ENCODE measurements around the gene GHR. TPM values are rescaled to one million over a fixed set of nuclear protein-coding genes. Genes with fewer than 3 reads are reported as not detected.

The GHR gene
- total RNA-seq, 1 experiment from 2014 or later, result not detected

GRCh38 chr5:42598311-42598710, 175.1 kb downstream of the GHR start:
- Histone ChIP-seq H3K27ac (ENCODE audit: low read depth, low read length, poor library complexity, severe bottlenecking) (no peak overlapping the region), H3K9me3 (ENCODE audit: low read depth, low read length, poor library complexity, severe bottlenecking) (no peaks in the 10 kb centered on the region), H3K4me3 (ENCODE audit: low read depth, low read length, poor library complexity, severe bottlenecking) (no peak overlapping the region), H3K27me3 (replicated peaks; ENCODE audit: insufficient read depth, low read depth, low read length, poor library complexity) (no peaks in the 10 kb centered on the region), H3K4me1 (ENCODE audit: insufficient read depth, low read length, poor library complexity, severe bottlenecking) (no peaks in the 10 kb centered on the region), H3K36me3 (ENCODE audit: insufficient read depth, low read length, poor library complexity, severe bottlenecking) (no peaks in the 10 kb centered on the region)
- ChIA-PET CTCF (no interaction called here), POLR2A (ENCODE audit: low non-redundant PET) (no interaction called here)
- BruUV-seq (replicated peaks), result no TSS peak
- TF ChIP-seq, protein P1, sequence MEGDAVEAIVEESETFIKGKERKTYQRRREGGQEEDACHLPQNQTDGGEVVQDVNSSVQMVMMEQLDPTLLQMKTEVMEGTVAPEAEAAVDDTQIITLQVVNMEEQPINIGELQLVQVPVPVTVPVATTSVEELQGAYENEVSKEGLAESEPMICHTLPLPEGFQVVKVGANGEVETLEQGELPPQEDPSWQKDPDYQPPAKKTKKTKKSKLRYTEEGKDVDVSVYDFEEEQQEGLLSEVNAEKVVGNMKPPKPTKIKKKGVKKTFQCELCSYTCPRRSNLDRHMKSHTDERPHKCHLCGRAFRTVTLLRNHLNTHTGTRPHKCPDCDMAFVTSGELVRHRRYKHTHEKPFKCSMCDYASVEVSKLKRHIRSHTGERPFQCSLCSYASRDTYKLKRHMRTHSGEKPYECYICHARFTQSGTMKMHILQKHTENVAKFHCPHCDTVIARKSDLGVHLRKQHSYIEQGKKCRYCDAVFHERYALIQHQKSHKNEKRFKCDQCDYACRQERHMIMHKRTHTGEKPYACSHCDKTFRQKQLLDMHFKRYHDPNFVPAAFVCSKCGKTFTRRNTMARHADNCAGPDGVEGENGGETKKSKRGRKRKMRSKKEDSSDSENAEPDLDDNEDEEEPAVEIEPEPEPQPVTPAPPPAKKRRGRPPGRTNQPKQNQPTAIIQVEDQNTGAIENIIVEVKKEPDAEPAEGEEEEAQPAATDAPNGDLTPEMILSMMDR (conservative IDR thresholded peaks at IDR 0.05; ENCODE audit: low read depth, low read length), result no peak
- TF ChIP-seq EZH2 (IDR thresholded peaks at IDR 0.05; ENCODE audit: borderline replicate concordance, low read depth, low read length, poor library complexity, severe bottlenecking), result no peak
- no peak for DNase-seq (ENCODE audit: low spot score)
- intact Hi-C loops (cut with micrococcal nuclease; ENCODE audit: unreplicated experiment), result no loop called here

DNA sequence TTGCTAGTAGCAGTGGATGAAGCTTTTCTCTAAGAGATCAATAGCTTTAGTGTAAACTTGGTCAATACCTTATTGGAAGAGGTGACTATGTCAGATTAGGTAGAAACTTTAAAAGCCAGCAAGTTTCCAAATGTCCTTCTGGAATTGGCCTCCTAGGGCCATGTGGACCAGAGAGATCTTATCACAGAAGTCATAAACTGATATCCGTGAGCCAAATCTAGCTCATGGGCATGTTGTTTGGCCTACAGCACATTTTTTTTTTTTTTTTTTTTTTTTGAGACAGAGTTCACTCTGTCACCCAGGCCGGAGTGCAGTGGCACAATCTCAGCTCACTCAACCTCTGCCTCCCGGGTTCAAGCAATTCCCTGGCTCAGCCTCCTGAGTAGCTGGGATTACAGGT, 175.9 kb downstream of the GHR start:
- intact Hi-C loops (cut with micrococcal nuclease; ENCODE audit: unreplicated experiment), result no loop called here
- Histone ChIP-seq H3K27me3 (replicated peaks; ENCODE audit: insufficient read depth, low read depth, low read length, poor library complexity) (no peaks in the 10 kb centered on the region), H3K4me1 (ENCODE audit: insufficient read depth, low read length, poor library complexity, severe bottlenecking) (no peaks in the 10 kb centered on the region), H3K36me3 (ENCODE audit: insufficient read depth, low read length, poor library complexity, severe bottlenecking) (no peaks in the 10 kb centered on the region), H3K27ac (ENCODE audit: low read depth, low read length, poor library complexity, severe bottlenecking) (no peak overlapping the region), H3K4me3 (ENCODE audit: low read depth, low read length, poor library complexity, severe bottlenecking) (no peak overlapping the region), H3K9me3 (ENCODE audit: low read depth, low read length, poor library complexity, severe bottlenecking) (no peaks in the 10 kb centered on the region)
- no TSS peak for BruUV-seq (replicated peaks)
- CTCF ChIA-PET, result interaction anchor here (0.7 kb wide), 1 partner anchor 164 kb away, joined by 3 read pairs; no protein-coding TSS in a partner anchor
- no peak for TF ChIP-seq EZH2 (IDR thresholded peaks at IDR 0.05; ENCODE audit: borderline replicate concordance, low read depth, low read length, poor library complexity, severe bottlenecking)
- TF ChIP-seq, protein P1 (conservative IDR thresholded peaks at IDR 0.05; ENCODE audit: low read depth, low read length), result no peak
- POLR2A ChIA-PET (ENCODE audit: low non-redundant PET), result no interaction called here
- DNase-seq (ENCODE audit: low spot score), result no peak

DNA sequence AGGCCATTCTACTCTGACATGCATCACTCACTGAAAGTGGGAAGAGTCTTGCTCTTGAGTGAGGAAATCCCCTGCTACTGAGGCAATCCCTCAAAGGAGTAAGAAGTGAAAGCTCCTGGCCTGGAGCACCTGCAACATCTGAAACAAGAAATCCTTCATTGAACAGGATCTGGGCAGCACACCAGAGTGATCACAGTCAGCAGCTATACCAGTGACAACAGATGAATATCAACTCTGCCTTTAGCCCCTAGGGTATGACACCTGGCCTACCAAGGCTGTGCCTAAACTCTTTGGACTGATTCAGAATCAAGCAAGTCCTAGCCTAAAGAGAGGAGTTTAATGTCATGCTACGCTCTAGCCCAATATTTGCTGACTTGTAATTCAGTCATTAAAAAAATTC, 177.2 kb downstream of the GHR start:
- H3K4me3 ChIP-seq (ENCODE audit: low read depth, low read length, poor library complexity, severe bottlenecking), result no peak overlapping the region
- DNase-seq (ENCODE audit: low spot score), result no peak
- no peaks in the 10 kb centered on the region for H3K9me3 ChIP-seq (ENCODE audit: low read depth, low read length, poor library complexity, severe bottlenecking)
- no TSS peak for BruUV-seq (replicated peaks)
- intact Hi-C loops (cut with micrococcal nuclease; ENCODE audit: unreplicated experiment), result no loop called here
- no peak overlapping the region for H3K27ac ChIP-seq (ENCODE audit: low read depth, low read length, poor library complexity, severe bottlenecking)
- ChIA-PET POLR2A (ENCODE audit: low non-redundant PET) (no interaction called here), CTCF (no interaction called here)
- TF ChIP-seq, protein P1 (conservative IDR thresholded peaks at IDR 0.05; ENCODE audit: low read depth, low read length), result no peak
- no peak for TF ChIP-seq EZH2 (IDR thresholded peaks at IDR 0.05; ENCODE audit: borderline replicate concordance, low read depth, low read length, poor library complexity, severe bottlenecking)
- no peaks in the 10 kb centered on the region for H3K27me3 ChIP-seq (replicated peaks; ENCODE audit: insufficient read depth, low read depth, low read length, poor library complexity)
- no peaks in the 10 kb centered on the region for H3K36me3 ChIP-seq (ENCODE audit: insufficient read depth, low read length, poor library complexity, severe bottlenecking)
- no peaks in the 10 kb centered on the region for H3K4me1 ChIP-seq (ENCODE audit: insufficient read depth, low read length, poor library complexity, severe bottlenecking)
